Measurements from ENCODE around the gene SH3BGRL2. TPM values are rescaled to one million over a fixed set of nuclear protein-coding genes. Genes with fewer than 3 reads are reported as not detected.

The SH3BGRL2 gene
- total RNA-seq, 1 experiment from 2014 or later, result 11.8 TPM

DNA sequence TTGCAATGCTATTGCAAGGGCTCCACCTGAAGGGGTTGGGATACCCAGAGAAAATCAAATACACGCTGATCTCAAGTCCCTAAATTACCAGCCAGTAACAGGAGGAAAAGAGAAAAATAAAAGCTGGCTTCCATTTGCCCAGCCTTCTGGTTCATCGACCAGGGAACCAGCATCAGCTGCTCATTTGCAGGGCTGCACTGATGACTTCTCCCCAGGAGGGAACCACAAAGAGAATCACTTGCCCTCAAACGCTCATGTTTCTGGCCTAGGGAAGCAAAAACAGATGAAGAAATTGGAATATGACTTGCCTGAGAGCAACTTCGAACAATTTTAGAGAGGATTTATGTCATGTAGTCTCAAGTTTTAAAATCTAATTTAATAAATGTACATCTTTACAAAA, 119.7 kb downstream of the SH3BGRL2 start:
- H3K9me3 ChIP-seq (ENCODE audit: control insufficient read depth, low read depth, low read length), result no peaks in the 10 kb centered on the region
- peaks cover 8 to 11% of the 10 kb centered on the region in 2 experiments for H3K4me1 Mint-ChIP-seq
- H3K14ac ChIP-seq (ENCODE audit: insufficient read depth, low read length), result no peak overlapping the region
- no peak overlapping the region for H2BK20ac ChIP-seq (ENCODE audit: low read depth, low read length, poor library complexity, severe bottlenecking)
- H2BK15ac ChIP-seq (ENCODE audit: low read depth, low read length), result no peak overlapping the region
- peak overlapping the region in 2 of 3 experiments; percentile 29 to 31; a peak in 3 of 7 replicates for H3K27ac Mint-ChIP-seq
- H3K9me3 Mint-ChIP-seq, result peaks cover 0 to 9% of the 10 kb centered on the region in 2 experiments; a peak in 3 of 5 replicates
- no peaks in the 10 kb centered on the region for H3K79me2 ChIP-seq (ENCODE audit: insufficient read depth, low read length)
- WGBS (ENCODE audit: extremely low coverage, insufficient read length, low lambda C conversion rate), result no CpG with 5 or more reads among the region's 4 CpGs
- no peak overlapping the region for H4K91ac ChIP-seq (ENCODE audit: insufficient read length, low read depth, low read length)
- H3K4ac ChIP-seq (ENCODE audit: low read depth, low read length), result no peak overlapping the region
- no peak overlapping the region for H3K4me2 ChIP-seq (ENCODE audit: insufficient read depth, insufficient read length, low read length)
- H4K5ac ChIP-seq (ENCODE audit: insufficient read length, low read depth, low read length), result no peak overlapping the region
- H3K9ac ChIP-seq (ENCODE audit: extremely low read depth, insufficient read length, low read length), result no peak overlapping the region
- no peaks in the 10 kb centered on the region for H3K27me3 ChIP-seq (ENCODE audit: insufficient read depth, low read length)
- H3K56ac ChIP-seq (ENCODE audit: insufficient read length, low read depth, low read length), result no peak overlapping the region
- H3K27ac ChIP-seq (ENCODE audit: insufficient read length, low read depth, low read length), result no peak overlapping the region
- H3K18ac ChIP-seq (ENCODE audit: insufficient read length, low read depth, low read length), result no peak overlapping the region
- no peak overlapping the region for H2BK12ac ChIP-seq (ENCODE audit: insufficient read length, low read depth, low read length)
- no peaks in the 10 kb centered on the region for H3K27me3 Mint-ChIP-seq (ENCODE audit: low read depth)
- no peaks in the 10 kb centered on the region for H3K79me1 ChIP-seq (ENCODE audit: insufficient read depth, low read depth, low read length, poor library complexity, severe bottlenecking)
- no peaks in the 10 kb centered on the region for H4K20me1 ChIP-seq (ENCODE audit: control insufficient read depth, insufficient read depth, insufficient read length)
- TF ChIP-seq, protein P1, sequence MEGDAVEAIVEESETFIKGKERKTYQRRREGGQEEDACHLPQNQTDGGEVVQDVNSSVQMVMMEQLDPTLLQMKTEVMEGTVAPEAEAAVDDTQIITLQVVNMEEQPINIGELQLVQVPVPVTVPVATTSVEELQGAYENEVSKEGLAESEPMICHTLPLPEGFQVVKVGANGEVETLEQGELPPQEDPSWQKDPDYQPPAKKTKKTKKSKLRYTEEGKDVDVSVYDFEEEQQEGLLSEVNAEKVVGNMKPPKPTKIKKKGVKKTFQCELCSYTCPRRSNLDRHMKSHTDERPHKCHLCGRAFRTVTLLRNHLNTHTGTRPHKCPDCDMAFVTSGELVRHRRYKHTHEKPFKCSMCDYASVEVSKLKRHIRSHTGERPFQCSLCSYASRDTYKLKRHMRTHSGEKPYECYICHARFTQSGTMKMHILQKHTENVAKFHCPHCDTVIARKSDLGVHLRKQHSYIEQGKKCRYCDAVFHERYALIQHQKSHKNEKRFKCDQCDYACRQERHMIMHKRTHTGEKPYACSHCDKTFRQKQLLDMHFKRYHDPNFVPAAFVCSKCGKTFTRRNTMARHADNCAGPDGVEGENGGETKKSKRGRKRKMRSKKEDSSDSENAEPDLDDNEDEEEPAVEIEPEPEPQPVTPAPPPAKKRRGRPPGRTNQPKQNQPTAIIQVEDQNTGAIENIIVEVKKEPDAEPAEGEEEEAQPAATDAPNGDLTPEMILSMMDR (conservative IDR thresholded peaks at IDR 0.05), result no peak
- H2AK5ac ChIP-seq (ENCODE audit: insufficient read length, low read length), result no peak overlapping the region
- no peak for DNase-seq
- peaks cover 0 to 5% (median 0%) of the 10 kb centered on the region in 3 experiments; a peak in 2 of 7 replicates for H3K36me3 Mint-ChIP-seq (ENCODE audit: insufficient read depth in 1 of 3, low read depth in 3 of 3)
- H3K4me1 ChIP-seq (ENCODE audit: insufficient read depth, low read length), result no peaks in the 10 kb centered on the region
- no peak overlapping the region for H3K4me3 Mint-ChIP-seq
- H3T11ph ChIP-seq (ENCODE audit: low read length), result no peak overlapping the region
- no peak overlapping the region for H3K23ac ChIP-seq (ENCODE audit: insufficient read length, low read depth, low read length)
- H2BK5ac ChIP-seq (ENCODE audit: insufficient read length, low read length), result no peak overlapping the region
- no peaks in the 10 kb centered on the region for H3K23me2 ChIP-seq (ENCODE audit: insufficient read length, low read depth, low read length, poor library complexity, severe bottlenecking)
- no peak overlapping the region for H4K8ac ChIP-seq (replicated peaks; ENCODE audit: insufficient read length, low read depth, low read length)
- no peak overlapping the region for H2AFZ ChIP-seq (ENCODE audit: low read length)
- H2BK120ac ChIP-seq (ENCODE audit: low read depth, low read length, poor library complexity, severe bottlenecking), result no peak overlapping the region

Other genes with a start within 250 kb of the SH3BGRL2 start
- gene LCA5, start 93.9 kb upstream of the SH3BGRL2 start, total RNA-seq (2021), result 2.3 TPM in 2 replicates

All from H9 (cell line).